ENCODE measurements around the gene ASIC4. TPM values are rescaled to one million over a fixed set of nuclear protein-coding genes. Genes with fewer than 3 reads are reported as not detected.
A peak's percentile ranks its signal among the peaks of the same experiment; 100 is the strongest.

The ASIC4 gene
- total and polyA plus RNA-seq, 9 of the 15 experiments (the other 6 are each of a cell fraction or from before 2014, with no cell fraction given) = 0.07 to 19.2 (median 4.8) TPM

DNA sequence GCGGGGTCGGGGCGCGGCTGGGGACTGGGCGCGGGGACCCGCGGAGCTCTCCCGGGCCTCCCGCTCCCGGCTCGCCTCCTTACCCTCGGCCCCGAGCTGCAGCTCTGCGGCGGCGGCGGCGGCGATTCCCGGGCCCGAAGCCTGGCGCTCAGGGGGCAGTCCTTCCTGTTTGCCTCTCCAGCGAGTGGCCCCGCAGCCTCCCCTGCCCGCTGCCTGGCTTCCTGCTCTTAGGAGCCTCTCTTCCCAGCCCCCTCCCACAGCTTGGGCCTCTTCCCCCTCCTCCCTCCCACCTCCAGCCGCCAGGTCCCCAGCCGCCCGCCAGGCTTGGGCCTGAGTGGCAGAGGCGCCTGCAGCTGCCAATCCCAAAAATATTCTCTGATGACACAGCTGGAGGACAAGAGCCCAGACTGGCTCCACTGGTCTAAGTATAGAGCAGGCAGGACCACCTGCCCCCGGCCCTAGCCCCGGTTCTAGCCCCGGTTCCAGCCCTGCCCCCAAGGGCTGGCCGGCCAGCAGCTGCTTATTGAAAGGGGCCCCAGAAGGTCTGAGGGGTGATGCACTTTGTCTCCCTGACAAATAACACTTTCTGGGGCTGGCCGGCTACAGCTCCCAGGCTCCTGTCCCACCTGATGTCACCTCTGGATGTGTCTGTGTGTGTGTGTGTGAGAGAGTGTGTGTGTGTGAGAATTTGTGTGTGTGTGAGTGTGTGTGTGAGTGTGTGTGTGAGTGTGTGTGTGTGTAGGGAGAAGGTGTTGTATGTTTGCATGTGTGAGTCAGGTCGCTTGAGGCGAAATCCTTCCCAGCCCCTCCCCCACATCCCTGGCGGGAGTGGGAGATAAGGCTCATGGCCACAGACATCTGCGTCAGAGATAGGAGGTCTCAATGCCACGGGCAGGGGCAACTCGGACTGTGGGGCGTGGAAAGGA is 57.3 kb downstream of the ASIC4 start, which contains the start of gene OBSL1 (continued):
- TF ChIP-seq TRIM28 (IDR thresholded peaks at IDR 0.05) (peak; percentile 47; the same call in 1 of the 2 replicates), ZEB2 (IDR thresholded peaks at IDR 0.05) (peak; percentile 76; the same call in 1 of the 2 replicates), TFAM (CRISPR knock-in tag; conservative IDR thresholded peaks at IDR 0.05) (no peak), SUPT5H (IDR thresholded peaks at IDR 0.05) (peak; percentile 64), LEF1 (IDR thresholded peaks at IDR 0.05) (peak; percentile 98), TRIM24 (IDR thresholded peaks at IDR 0.05) (peak; percentile 79 to 82), NCOA6 (IDR thresholded peaks at IDR 0.05) (0 out of 2 replicates have a peak, but pooled peaks have one; percentile 18), ZKSCAN1 (IDR thresholded peaks at IDR 0.05; ENCODE audit: low read depth, low read length) (no peak), TCFL5 (CRISPR knock-in tag; conservative IDR thresholded peaks at IDR 0.05) (no peak), GABPB1 (CRISPR knock-in tag; IDR thresholded peaks at IDR 0.05) (0 out of 2 replicates have a peak, but pooled peaks have one; percentile 28), KLF10 (CRISPR knock-in tag; IDR thresholded peaks at IDR 0.05) (no peak)
- TF ChIP-seq, protein P1, sequence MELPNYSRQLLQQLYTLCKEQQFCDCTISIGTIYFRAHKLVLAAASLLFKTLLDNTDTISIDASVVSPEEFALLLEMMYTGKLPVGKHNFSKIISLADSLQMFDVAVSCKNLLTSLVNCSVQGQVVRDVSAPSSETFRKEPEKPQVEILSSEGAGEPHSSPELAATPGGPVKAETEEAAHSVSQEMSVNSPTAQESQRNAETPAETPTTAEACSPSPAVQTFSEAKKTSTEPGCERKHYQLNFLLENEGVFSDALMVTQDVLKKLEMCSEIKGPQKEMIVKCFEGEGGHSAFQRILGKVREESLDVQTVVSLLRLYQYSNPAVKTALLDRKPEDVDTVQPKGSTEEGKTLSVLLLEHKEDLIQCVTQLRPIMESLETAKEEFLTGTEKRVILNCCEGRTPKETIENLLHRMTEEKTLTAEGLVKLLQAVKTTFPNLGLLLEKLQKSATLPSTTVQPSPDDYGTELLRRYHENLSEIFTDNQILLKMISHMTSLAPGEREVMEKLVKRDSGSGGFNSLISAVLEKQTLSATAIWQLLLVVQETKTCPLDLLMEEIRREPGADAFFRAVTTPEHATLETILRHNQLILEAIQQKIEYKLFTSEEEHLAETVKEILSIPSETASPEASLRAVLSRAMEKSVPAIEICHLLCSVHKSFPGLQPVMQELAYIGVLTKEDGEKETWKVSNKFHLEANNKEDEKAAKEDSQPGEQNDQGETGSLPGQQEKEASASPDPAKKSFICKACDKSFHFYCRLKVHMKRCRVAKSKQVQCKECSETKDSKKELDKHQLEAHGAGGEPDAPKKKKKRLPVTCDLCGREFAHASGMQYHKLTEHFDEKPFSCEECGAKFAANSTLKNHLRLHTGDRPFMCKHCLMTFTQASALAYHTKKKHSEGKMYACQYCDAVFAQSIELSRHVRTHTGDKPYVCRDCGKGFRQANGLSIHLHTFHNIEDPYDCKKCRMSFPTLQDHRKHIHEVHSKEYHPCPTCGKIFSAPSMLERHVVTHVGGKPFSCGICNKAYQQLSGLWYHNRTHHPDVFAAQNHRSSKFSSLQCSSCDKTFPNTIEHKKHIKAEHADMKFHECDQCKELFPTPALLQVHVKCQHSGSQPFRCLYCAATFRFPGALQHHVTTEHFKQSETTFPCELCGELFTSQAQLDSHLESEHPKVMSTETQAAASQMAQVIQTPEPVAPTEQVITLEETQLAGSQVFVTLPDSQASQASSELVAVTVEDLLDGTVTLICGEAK (IDR thresholded peaks at IDR 0.05) = 0 out of 2 replicates have a peak, but pooled peaks have one; percentile 15
- TF ChIP-seq, protein P1 (CRISPR knock-in tag; IDR thresholded peaks at IDR 0.05) = 0 out of 2 replicates have a peak, but pooled peaks have one; percentile 11
- TF ChIP-seq, protein P2, sequence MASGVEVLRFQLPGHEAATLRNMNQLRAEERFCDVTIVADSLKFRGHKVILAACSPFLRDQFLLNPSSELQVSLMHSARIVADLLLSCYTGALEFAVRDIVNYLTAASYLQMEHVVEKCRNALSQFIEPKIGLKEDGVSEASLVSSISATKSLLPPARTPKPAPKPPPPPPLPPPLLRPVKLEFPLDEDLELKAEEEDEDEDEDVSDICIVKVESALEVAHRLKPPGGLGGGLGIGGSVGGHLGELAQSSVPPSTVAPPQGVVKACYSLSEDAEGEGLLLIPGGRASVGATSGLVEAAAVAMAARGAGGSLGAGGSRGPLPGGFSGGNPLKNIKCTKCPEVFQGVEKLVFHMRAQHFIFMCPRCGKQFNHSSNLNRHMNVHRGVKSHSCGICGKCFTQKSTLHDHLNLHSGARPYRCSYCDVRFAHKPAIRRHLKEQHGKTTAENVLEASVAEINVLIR (CRISPR knock-in tag; IDR thresholded peaks at IDR 0.05) = no peak

Data from K562 (cell line).